ENCODE results near the gene RBP4.

Gene RBP4

DNA sequence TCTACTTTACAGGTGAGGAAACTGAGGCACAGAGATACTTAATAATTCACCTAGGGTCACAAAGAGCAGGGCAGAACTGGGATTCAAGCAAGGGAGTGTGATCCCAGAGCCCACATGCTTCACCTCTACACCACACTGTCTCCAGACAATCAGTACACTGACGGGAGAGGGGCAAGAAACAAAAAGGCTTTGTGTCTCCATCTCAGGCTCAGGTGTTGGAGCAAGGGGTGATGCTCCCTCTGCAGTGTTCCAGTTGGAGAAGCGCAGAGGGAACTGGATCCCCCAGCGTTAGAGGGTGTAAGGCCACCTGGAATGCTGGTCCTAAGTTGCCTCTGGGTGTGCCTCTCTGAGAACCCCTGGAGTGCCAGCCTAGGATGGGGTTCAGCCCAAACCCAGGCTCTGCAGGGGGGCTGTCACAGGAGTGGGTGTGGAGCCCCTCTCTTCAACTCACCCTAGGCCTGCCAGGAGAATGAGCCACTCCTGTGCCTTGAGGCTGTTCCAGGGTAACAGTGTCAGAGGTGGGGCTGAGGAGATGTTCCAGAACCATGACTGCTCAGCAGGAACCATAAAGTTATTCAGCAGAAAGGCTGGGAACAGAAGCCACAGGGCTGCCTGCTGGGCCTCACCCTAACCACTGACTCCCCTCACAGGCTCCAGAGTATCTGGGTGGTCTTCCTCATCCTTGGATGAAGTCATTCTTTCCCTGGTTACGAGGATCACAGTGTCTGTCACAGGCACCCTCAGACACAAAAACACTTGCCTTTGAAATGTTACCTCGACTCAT lies 5.5 kb downstream of the RBP4 start:
- DNase-seq, result no peak

- no peak for DNase-seq
These were observed 6.5 kb downstream of the RBP4 start for GRCh38 chr10:93594518-93594917.

- DNase-seq, result no peak
These were observed 7.3 kb downstream of the RBP4 start for GRCh38 chr10:93593749-93594148.

- no peak for DNase-seq
These were observed 7.8 kb downstream of the RBP4 start for GRCh38 chr10:93593254-93593653.

- DNase-seq, result no peak
These were observed 9.8 kb downstream of the RBP4 start for GRCh38 chr10:93591065-93591808.

GRCh38 chr10:93590638-93591037 lies 10.4 kb downstream of the RBP4 start:
- no peak for DNase-seq

DNA sequence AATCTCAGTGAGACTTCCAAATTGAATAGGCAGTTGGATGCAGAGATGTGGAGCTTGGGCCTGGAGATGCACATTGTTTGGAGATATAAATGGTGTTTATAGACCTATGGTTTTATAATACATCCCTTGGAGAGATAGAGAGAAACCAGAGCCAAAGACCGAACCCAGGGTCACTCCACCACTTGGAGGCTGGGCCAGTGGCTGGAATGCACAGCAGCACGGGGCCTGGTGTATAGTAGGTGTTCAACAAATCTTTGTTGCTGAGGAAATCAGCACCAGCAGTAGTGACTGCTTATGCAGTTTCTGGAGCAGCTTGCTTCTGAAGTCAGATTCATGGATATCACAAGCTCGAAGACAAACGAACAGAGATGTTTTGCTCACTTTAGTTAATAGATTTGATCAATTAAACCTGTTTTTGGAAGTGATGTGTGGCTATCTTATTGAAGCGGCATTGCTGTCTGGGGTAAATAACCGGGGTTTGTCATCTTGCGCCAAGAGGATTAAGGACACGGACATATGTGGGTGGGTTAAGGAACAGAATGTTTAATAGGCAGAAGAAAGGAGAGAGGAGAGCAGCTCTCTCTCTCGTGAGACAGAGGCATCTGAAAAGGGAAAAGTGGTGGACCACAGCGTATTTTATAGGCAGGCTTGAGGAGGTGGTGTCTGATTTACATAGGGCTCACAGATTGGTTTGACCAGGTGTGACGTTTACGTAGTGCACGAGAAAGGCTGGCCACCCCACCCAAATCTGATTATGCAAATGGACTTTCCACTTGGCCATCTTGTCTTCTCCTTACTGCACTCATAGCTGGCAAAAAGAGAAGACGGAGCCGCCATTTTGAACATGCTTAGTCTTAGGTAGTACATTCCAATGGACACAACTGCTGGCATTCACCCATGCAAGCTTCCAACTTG lies 11.1 kb downstream of the RBP4 start:
- no peak for DNase-seq

- DNase-seq, result no peak
These were observed 16.6 kb downstream of the RBP4 start for GRCh38 chr10:93584445-93584844.

GRCh38 chr10:93580828-93581227 lies 20.2 kb downstream of the RBP4 start:
- DNase-seq, result no peak

DNA sequence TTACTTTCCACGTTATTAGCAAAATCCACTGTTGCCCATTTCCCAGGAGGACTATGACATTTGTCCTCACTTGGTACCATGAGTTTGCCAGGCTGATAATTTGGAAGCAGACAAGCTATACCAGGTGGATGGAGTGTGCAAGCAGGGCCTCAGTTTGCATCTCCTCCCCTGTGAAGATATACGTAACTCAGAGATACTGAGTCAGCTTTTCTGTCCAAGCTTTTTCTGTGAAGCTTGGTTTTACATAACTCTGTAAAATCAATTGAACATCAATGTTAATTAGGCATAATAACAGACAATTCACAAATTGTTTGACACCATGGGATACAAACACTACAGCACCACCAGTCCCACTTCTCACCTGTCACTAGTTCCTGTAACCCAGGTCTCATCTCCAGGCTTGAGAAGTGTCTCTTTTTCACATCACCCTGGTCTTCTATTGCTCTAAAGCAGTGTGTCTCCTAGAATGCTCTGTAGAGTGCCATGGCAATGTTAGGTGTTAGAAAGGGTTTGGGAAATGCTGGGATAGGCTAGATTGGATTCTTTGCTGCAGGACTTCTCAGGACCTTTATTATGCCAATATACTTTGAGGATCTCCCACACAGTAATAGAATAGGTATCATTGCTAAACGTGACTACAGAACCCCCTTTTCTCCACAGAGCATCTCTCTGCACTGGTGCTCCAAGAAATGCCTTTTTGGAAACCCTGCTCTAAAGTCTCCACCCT lies 20.9 kb downstream of the RBP4 start:
- no peak for DNase-seq

DNA sequence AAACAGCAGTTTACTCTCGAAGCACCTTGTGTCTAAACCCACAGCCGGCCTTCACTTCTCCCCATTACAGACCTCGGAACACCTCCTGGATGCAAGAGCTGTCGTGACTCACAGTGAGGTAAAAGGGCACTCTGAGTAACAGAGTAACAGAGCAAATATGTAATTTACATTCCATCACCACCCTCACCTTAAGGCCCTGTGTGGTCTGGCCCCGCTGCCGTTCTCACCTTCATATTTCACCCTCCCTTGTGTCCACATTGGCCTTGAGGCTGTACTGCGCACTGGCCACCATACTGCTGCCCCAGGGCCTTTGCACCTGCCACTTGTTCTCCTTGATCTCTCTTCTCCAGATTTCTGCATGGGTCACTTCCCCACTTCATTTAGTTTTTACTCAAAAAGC lies 21.9 kb downstream of the RBP4 start:
- DNase-seq, result no peak

GRCh38 chr10:93577565-93577964 lies 23.5 kb downstream of the RBP4 start:
- DNase-seq, result no peak

DNA sequence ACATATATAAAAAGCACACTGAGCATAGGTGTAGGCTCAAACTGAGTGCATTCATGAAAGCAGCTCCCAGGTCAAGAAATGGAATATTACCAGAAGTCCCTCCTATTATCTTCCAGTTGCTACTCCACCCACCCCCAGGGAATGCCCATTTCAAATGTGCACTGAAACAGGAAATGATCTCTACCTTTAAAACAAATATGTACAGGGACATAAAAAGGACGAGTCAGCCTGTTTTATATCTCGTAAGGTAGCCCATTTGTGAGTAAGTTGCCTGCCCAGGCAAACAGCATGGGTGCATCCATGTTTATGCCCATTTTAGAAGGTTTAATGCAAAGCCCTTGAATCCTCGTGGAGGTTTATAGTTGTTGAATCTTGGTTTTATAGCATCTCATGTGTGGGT lies 24.1 kb downstream of the RBP4 start:
- DNase-seq, result no peak

GRCh38 chr10:93573924-93574323 lies 27.1 kb downstream of the RBP4 start:
- DNase-seq, result no peak

GRCh38 chr10:93573051-93573909 lies 27.8 kb downstream of the RBP4 start:
- DNase-seq, result no peak

- no peak for DNase-seq
These were observed 28.4 kb downstream of the RBP4 start for GRCh38 chr10:93572606-93573005.

DNA sequence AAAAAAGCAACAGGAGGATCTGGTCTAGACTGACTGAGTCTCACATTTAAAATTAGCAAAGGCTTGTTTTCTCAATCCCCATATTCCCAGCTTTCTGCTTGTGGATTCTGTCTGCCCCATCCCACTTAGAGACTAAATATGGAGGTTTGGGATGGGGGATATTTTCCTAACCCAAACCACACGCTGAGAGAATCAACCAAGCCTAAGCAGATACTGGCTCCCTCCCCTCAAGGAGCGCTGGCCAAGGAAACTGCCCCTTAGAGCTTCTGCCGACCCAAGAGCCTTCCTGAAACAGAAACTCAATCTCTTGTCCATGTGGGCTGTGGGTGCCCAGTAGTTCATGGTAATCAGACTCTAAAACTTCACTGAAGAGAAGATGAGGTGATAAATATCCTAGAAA lies 30.7 kb downstream of the RBP4 start:
- no peak for DNase-seq

DNA sequence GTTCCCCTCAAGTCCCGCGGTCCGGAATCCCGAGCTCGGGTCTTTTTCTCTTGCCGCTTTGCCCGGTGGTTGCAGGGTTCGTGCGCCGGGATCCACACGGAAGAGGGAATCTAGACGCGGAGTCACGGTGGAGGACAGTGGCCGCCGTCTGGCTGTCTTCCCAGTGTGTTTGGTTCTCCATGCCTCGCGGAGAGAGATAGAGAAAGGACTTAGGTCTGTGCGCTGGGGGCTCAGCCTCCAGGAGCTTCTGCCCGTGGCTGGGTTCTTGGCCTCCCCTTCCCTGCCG lies 33.0 kb downstream of the RBP4 start:
- DNase-seq, result no peak

DNA sequence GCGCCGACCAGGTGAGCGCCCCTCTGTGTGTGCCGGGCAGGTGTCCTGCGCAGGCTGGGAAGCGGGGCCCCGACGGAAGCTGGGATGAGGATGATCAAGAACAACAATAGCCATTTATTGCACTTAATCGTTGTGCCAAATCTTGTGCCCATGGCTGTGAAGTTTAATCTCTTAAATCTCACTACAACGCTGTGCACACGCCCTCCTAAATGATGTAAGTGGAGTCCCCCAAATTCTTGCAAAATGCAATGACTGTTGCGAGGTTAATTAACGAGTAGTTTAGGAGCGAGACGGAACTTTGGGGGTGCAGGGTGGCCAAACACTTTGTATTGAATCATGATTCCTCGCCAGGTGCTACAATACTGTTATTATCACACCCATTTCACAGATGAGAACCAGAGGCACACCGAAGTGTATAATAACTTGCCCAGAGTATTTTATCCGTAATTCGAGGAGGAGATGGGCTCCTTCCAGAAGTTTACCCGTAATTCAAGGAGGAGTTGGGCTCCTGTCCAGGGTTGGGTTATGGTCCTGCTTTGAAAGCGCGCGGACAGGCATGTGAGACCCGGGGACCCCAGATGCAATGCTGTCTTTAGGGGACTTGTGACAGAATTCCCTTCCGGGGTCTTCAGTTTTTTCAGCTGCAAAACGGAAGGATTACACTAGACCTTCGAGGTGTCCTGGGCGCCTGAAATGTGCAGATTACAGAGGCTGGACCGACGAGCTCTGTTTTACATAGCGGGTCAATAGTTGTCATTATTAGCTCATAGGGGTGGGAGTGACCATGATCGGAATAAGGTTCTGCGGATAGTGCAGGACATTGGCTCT lies 33.5 kb downstream of the RBP4 start:
- no peak for DNase-seq

DNA sequence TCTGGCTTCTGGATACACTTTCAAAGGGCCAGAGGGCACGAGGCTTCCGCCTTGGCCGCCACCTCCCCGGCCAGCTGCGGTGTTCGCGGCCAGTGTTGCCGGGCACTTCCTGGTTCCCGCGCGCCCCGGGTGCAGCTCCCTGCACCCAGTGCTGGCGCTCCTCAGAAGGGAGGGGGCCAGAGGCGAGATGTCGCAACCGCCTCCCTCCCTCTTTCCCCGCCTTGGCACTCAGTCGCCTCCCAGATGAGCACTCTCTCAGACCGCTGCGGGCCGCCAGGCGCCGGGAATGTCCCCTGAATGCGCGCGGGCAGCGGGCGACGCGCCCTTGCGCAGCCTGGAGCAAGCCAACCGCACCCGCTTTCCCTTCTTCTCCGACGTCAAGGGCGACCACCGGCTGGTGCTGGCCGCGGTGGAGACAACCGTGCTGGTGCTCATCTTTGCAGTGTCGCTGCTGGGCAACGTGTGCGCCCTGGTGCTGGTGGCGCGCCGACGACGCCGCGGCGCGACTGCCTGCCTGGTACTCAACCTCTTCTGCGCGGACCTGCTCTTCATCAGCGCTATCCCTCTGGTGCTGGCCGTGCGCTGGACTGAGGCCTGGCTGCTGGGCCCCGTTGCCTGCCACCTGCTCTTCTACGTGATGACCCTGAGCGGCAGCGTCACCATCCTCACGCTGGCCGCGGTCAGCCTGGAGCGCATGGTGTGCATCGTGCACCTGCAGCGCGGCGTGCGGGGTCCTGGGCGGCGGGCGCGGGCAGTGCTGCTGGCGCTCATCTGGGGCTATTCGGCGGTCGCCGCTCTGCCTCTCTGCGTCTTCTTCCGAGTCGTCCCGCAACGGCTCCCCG lies 34.4 kb downstream of the RBP4 start, which contains the start of gene FFAR4:
FFAR4 (plus strand) TSS at position 231 of the 842 bp plus-strand sequence; CDS start at position 287, 56 bp downstream.
- no peak for DNase-seq

Data from activated CD4-positive, CD25-positive, alpha-beta regulatory T cell treated with anti-CD3 and anti-CD28 coated beads, Interleukin-2, amount 50 U/mL, for 72 hours (primary cell).